HG03108 (cell line): ENCODE results near the gene SLC25A10.
A peak's percentile ranks its signal among the peaks of the same experiment; 100 is the strongest.

Experiments used
- ATAC-seq: cut with Tn5 transposase; IDR thresholded peaks from one replicate; pipeline ENCODE4 v1.9.1; 2021; ENCODE audit warnings: moderate library complexity; ENCODE audit not compliant: unreplicated experiment

Gene SLC25A10

DNA sequence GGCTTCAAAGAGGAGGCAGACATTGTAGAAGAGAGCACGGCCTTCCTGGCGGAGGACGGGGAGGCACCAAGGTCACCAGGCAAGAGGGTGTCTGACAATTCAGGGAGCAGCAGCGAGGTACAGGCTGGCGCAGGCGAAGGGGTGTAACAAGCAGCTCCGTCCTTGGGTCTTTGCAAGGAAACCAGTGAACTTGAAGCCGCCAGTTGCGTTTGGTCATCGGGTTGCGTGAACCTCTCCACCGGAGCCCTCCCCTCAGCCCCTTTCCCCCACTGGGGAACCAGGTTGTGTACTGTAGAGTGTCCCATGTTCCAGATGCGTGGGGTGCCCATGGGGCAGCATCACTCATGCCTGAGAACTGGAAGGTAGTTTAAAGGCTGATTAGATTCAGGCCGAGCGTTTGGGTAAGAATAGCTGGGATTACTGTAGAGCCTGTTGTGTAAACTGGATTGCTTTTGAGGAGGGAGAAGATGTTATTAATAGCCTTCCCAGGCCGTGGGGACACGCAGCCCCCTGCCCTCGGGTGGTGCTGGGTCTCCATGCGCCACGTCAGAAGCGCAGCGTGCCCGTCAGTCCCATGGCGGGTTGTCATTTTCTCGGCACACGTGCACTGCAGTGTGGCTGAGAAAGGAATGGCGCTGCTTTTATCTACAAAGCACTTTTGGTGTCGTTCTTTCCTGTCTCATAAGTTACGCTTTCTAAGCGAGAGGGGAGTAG is 6.4 kb upstream of the SLC25A10 start:
- ATAC-seq, result no peak

DNA sequence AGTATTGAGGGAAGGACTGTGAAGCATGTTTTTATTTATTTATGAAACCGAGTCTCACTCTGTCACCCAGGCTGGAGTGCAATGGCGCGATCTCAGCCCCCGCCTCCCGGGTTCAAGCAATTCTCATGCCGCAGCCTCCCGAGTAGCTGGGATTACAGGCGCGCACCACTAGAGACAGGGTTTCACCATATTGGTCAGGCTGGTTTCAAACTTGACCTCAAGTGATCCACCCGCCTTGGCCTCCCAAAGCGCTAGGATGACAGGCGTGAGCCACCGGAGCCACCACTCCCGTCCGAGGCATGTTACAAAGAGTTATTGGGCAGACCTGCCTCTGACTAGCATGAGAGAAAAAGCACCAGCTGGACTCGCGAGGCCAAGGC is 5.9 kb upstream of the SLC25A10 start:
- ATAC-seq, result no peak

GRCh38 chr17:81706757-81707624 is 5.1 kb upstream of the SLC25A10 start:
- no peak for ATAC-seq

- ATAC-seq, result no peak
Observed at GRCh38 chr17:81707725-81708646, 4.1 kb upstream of the SLC25A10 start.

DNA sequence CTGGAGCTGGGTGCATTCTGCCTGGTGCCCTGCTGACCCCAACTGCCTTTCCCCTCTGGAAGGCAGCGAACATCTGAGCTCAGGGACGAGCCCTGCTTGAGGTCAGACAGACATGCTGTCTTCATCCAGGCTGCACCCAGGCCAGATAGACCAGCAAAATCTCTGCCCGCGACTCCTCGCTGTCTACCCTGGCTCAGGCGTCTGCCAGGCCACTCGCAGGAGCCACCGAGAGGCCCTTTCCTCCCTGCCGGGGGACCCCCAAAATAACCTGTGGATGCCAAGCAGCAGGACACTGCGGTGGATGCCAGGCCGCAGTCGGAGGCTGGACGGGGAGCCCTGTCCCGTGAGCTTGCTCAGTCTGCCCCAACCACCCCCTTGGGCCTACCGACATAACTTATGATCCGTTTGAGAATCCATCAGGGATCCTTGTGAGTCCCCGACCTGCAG is 3.3 kb upstream of the SLC25A10 start:
- no peak for ATAC-seq

GRCh38 chr17:81710514-81711308 is 1.4 kb upstream of the SLC25A10 start:
- no peak for ATAC-seq

- ATAC-seq, result peak; percentile 19
Observed at GRCh38 chr17:81712468-81713003, 452 bp downstream of the SLC25A10 start.

DNA sequence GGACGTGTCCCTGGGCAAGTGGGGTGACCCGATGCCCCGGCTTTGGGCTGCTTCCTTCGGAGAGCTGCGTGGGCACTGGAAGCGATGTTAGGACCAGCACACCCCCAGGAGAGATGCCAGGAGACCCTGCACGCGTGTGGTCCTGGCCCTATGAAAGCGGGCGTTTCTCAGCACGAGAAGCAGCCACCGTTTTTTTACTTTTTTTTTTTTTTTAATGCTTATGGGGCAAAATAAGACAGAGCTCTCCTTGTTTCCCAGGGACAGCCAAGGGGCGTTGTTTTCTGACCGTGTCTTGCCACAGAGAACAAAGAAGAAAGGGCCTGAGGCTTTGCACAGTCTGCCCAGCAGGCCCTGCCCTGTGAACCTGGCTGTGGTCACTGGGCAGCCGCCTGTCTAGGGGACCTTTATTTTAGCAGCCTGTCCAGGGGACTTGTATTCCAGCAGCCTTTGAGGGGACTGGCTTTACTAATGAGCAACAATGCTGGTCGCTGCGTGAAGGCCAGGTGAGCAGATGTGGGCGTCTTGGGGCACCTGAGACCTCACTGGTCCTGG is 996 bp downstream of the SLC25A10 start:
- ATAC-seq, result no peak

DNA sequence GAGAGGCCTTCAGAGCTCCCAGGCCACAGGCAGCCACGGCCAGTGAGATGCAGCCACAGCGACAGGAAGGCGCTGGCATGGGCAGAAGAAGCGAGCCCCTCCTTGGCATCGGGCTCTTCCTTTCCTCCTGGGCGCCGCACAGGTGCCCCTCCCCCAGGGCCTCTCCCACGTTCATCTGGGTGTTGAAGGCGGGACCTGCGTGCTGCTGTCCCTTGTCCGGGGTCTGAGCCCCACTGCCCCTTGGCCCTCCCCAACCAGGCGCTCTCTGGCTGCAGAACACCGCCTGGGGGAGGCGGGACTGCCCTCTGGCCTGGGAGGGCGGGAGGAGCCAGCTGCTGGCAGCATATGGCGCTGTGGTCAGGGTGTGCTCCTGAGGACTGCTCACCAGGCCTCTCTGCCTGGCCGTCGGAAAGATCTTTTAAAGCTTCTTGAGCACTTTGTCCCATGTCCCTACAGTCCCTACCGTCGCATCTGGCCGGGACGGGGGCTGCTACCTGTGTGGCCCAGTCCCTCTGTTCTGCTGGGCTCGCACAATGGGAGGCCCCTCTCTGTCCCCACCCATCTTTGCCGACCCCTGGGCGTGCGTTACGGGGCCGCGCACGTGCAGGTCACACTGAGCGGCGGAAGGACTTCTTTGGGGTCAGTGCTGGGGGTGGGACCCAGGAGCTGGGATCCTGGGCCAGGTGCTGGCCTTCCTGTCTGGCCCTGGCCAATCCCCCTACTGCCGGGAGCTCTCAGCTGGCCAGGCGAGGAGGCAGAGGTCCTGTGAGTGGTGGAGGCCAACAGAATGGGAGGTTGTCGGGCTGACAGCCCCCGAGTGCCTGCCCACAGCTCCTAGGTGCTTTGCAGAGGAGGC is 1.7 kb downstream of the SLC25A10 start:
- ATAC-seq, result no peak

DNA sequence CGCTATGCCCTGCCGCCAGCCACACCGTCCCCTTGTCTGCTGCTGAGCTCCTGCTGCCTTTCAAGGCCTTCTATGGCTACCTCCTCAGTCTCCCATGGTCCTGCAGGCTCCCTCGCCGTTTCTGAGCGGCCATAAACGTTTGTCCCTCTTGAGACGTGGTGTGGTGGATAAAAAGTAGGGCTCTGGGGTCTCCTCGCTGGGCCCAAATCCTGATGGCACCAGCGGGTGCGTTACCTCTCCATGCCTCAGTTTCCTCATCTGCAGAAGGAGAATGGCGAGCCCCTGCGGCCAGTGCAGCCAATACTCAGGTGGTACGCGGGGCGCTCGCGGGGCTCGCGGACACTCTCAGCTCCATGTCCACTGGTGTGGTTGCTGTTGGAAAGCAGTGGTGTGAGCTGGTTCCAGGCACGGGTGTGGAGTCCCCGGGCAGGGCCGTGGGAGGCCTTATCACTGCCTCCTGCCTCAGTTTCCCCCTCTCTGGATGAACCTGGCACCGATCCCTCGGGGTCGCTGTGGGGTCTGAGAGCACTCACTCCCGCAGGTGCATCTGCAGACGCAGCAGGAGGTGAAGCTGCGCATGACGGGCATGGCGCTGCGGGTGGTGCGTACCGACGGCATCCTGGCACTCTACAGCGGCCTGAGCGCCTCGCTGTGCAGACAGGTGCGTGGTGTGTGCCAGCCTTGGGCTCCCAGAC is 2.5 kb downstream of the SLC25A10 start:
- no peak for ATAC-seq

DNA sequence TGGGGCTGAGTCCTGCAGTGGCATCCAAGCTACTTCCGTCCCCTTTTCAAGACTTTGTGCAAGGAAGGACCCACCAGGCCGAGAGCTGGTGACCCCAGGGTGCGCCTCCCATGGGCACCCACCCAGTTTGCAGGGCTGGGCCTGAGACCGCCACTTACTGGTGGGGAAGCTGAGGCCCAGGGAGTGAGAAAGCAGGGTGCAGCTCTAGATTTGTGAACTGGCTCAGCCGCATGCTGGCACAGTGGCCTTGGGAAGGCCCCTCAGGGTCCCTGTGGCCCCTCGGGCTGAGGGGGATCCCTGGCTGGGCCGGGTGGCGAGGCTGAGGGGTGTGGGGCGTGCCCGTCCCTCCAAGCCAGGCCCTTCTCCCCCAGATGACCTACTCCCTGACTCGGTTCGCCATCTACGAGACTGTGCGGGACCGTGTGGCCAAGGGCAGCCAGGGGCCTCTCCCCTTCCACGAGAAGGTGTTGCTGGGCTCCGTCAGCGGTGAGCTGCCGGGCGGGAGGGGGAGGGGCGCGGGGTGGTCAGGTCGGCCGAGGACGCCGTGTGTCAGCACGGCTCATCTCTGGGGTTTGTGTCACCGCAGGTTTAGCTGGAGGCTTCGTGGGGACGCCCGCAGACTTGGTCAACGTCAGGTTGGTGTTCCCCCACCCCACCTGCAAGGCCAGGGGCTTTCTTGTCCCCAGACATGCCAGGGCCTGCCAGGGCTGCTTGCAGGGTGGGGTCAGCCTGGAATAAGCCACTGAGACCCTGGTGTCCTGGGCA is 3.2 kb downstream of the SLC25A10 start:
- no peak for ATAC-seq

DNA sequence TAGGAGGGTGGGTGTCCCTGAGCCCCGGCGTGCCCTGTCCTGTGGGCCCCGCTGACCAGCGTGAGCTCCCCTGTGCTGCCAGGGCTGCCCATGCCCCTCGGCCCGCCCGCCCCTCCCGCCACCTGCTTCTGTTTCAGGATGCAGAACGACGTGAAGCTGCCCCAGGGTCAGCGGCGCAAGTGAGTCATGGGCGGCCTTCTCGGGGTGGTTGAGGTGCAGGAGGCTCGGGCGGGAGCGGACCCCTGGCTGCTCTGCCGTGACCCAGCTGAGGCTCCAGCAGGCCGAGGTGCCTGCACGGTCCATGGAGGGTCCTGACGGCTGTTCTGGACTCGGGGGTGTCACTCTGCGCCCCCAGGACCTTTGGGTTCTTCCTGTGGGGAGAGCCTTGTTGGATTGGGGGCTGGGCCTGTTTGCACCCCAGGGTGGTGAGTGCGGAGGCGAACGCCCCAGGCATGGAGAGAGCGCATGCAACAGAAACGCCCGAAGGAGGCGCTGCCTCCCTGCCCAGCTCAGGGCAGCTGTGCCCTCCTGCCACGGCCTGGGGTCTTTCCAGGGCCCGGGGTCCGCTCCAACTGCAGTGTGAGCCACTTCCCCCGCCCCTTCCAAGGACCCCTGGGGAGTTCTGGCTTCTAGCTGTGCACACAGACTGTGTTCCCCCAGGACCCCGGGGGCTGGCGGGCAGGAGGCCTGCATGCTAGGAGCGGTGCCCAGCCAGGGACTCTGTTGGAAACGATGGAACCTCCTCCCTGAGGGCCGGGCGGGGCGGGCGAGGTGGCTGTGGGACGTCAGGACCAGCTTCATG is 4.0 kb downstream of the SLC25A10 start:
- no peak for ATAC-seq

DNA sequence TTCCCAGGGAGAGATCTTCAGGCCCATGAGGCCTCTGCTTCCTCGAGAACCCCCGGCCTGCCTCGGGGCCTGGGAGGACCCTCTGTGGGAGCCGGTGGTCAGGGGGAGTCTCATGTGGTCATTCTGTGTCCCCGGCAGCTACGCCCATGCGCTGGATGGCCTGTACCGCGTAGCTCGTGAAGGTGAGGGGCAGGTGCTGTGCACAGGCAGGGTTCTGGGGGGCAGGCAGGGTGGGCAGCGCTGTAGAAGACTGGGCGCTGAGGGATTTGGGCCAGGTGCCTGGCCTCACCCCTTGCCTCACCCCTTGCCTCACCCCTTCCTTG is 4.6 kb downstream of the SLC25A10 start:
- no peak for ATAC-seq

GRCh38 chr17:81717049-81717765 is 5.1 kb downstream of the SLC25A10 start:
- no peak for ATAC-seq

GRCh38 chr17:81717766-81718089 is 5.6 kb downstream of the SLC25A10 start:
- no peak for ATAC-seq
